GM23338 (cell line): Measurements from ENCODE around the gene DCTN1. TPM values are rescaled to one million over a fixed set of nuclear protein-coding genes. Genes with fewer than 3 reads are reported as not detected.
A peak's percentile ranks its signal among the peaks of the same experiment; 100 is the strongest.
"Not testable (repeated sequence)": the region's sequence is repeated elsewhere in the genome, so short reads cannot be mapped to it uniquely, and the experiment has no call there.

Source experiments
- ATAC-seq: fragments of 200-7000 bp; cut with Tn5 transposase; 3 replicates; pipeline ENCODE4 v1.9.1; 2020
- DNase-seq: peaks from one replicate; pipeline ENCODE4 v3.0.0-alpha.2; 2015; ENCODE audit warnings: low spot score
- H2AFZ ChIP-seq: fragments of 200-600 bp; sonication (generic); 2 replicates; pipeline ENCODE4 v1.8.0; 2016; ENCODE audit warnings: antibody characterized with exemption, mild to moderate bottlenecking, moderate library complexity
- H3F3A ChIP-seq: fragments of 200-600 bp; sonication (generic); replicated peaks from 2 replicates; pipeline ENCODE4 v1.8.0; 2017; ENCODE audit warnings: antibody characterized with exemption, mixed run types, low read depth
- H3K27ac ChIP-seq: fragments of 200-600 bp; sonication (generic); 2 replicates; pipeline ENCODE4 v1.6.1; 2016; ENCODE audit warnings: low read depth
- H3K27me3 ChIP-seq: fragments of 200-600 bp; sonication (generic); 2 replicates; pipeline ENCODE4 v1.8.0; 2016; ENCODE audit warnings: mild to moderate bottlenecking, mixed run types, moderate library complexity; ENCODE audit not compliant: insufficient read depth
- H3K36me3 ChIP-seq: fragments of 200-600 bp; sonication (generic); 2 replicates; pipeline ENCODE4 v1.8.0; 2016; ENCODE audit warnings: mild to moderate bottlenecking; ENCODE audit not compliant: insufficient read depth
- H3K4me1 ChIP-seq: fragments of 200-600 bp; sonication (generic); 2 replicates; pipeline ENCODE4 v1.8.0; 2016; ENCODE audit warnings: mild to moderate bottlenecking, moderate library complexity; ENCODE audit not compliant: insufficient read depth
- H3K4me2 ChIP-seq: fragments of 200-600 bp; sonication (generic); 2 replicates; pipeline ENCODE4 v1.7.1; 2017; ENCODE audit warnings: mixed run types
- H3K4me3 ChIP-seq: fragments of 200-600 bp; sonication (generic); 2 replicates; pipeline ENCODE4 v1.6.1; 2016; ENCODE audit warnings: mixed run types
- H3K79me2 ChIP-seq: fragments of 200-600 bp; sonication (generic); replicated peaks from 2 replicates; pipeline ENCODE4 v1.8.0; 2017; ENCODE audit warnings: mild to moderate bottlenecking; ENCODE audit not compliant: insufficient read depth
- H3K9me2 ChIP-seq: fragments of 200-600 bp; sonication (generic); 2 replicates; pipeline ENCODE4 v1.8.0; 2017; ENCODE audit not compliant: insufficient read depth
- H4K20me1 ChIP-seq: fragments of 200-600 bp; sonication (generic); replicated peaks from 2 replicates; pipeline ENCODE4 v1.8.0; 2017; ENCODE audit warnings: mild to moderate bottlenecking; ENCODE audit not compliant: insufficient read depth
- H3K27ac Mint-ChIP-seq: 2 replicates; pipeline ENCODE4 v1.8.0; 2020; ENCODE audit warnings: inconsistent platforms, mild to moderate bottlenecking, moderate library complexity, mixed read lengths
- H3K27me3 Mint-ChIP-seq: 3 replicates; pipeline ENCODE4 v1.8.0; 2022; ENCODE audit warnings: low read depth, mild to moderate bottlenecking, moderate library complexity, mixed read lengths, inconsistent platforms; ENCODE audit not compliant: insufficient read depth, poor library complexity
- H3K36me3 Mint-ChIP-seq: 3 replicates; pipeline ENCODE4 v1.8.0; 2021; ENCODE audit warnings: low read depth, mild to moderate bottlenecking, inconsistent platforms, moderate library complexity, mixed read lengths
- H3K4me1 Mint-ChIP-seq: 3 replicates; pipeline ENCODE4 v1.8.0; 2020; ENCODE audit warnings: mild to moderate bottlenecking, inconsistent platforms, mixed read lengths
- H3K4me3 Mint-ChIP-seq: 3 replicates; pipeline ENCODE4 v1.8.0; 2021; ENCODE audit warnings: moderate library complexity, mild to moderate bottlenecking, inconsistent platforms, mixed read lengths
- H3K9me3 Mint-ChIP-seq: 3 replicates; pipeline ENCODE4 v1.8.0; 2020; ENCODE audit warnings: moderate library complexity, mild to moderate bottlenecking, inconsistent platforms, mixed read lengths
- CREB1 ChIP-seq: fragments of 250-450 bp; sonication (Bioruptor Pico); IDR thresholded peaks from 2 replicates; pipeline ENCODE4 v1.5.0; 2020; ENCODE audit warnings: low read depth, mild to moderate bottlenecking, moderate library complexity
- EZH2 ChIP-seq: fragments of 200-600 bp; sonication (generic); IDR thresholded peaks from one replicate; pipeline ENCODE4 v1.8.0; 2017; ENCODE audit warnings: antibody characterized with exemption, mild to moderate bottlenecking, low read depth; ENCODE audit not compliant: unreplicated experiment
- NANOG ChIP-seq: IDR thresholded peaks from 2 replicates; pipeline ENCODE4 v1.6.1; 2016; ENCODE audit warnings: antibody characterized with exemption, borderline replicate concordance
- POLR2AphosphoS5 ChIP-seq: IDR thresholded peaks from 2 replicates; pipeline ENCODE4 v1.6.1; 2016; ENCODE audit warnings: antibody characterized with exemption, low read depth
- ZNF462 ChIP-seq: fragments of 250-450 bp; sonication (Bioruptor Pico); IDR thresholded peaks from 2 replicates; pipeline ENCODE4 v1.5.0; 2020; ENCODE audit warnings: mild to moderate bottlenecking, moderate library complexity
- polyA plus RNA-seq: library from polyadenylated mRNA; unstranded; fragments of >200 nt; fragmentation: Nextera tagmentation; extraction: Ambion mirVana; gene quantifications from 2 replicates; pipeline ENCODE4 v1.2.1, GENCODE V29; 2016
- total RNA-seq: library from RNA; depleted of rRNA; stranded (reverse); fragments of >200 nt; shearing (Covaris generic); gene quantifications from 2 replicates; pipeline ENCODE4 v1.2.3, GENCODE V29; 2014
- TF ChIP-seq, protein P1 (sequence below): IDR thresholded peaks from 2 replicates; pipeline ENCODE4 v1.6.1; 2016; ENCODE audit warnings: antibody characterized with exemption

The DCTN1 gene
- total and polyA plus RNA-seq, 2 experiments from 2014 or later = 108 to 145 TPM

GRCh38 chr2:74421221-74421870 lies 41.2 kb upstream of the DCTN1 start, which contains the start of the genes C2orf81 and WDR54:
Gene C2orf81, minus strand, starts transcription at chr2:74421619. Its CDS starts 59 bp downstream, at chr2:74421560.
Gene WDR54, plus strand, starts transcription at chr2:74421730. Its CDS starts 424 bp downstream, at chr2:74422154.
- Histone ChIP-seq H3K4me1 (peaks cover 7% of the 10 kb centered on the region), H3K4me3 (peak within 1 kb of the TSS; percentile 82), H2AFZ (peak within 1 kb of the TSS; percentile 98), H4K20me1 (no peaks in the 10 kb centered on the region; the same call in 1 of the 2 replicates), H3K27ac (peak within 1 kb of the TSS; percentile 91), H3K79me2 (no peaks in the 10 kb centered on the region), H3K9me2 (no peaks in the 10 kb centered on the region), H3K36me3 (no peaks in the 10 kb centered on the region), H3K4me2 (peak within 1 kb of the TSS; percentile 87), H3F3A (peaks cover 8% of the 10 kb centered on the region; the same call in 1 of the 2 replicates), H3K27me3 (peaks cover 17% of the 10 kb centered on the region)
- ATAC-seq = peak; percentile 86
- Mint-ChIP-seq H3K4me3 (peak within 1 kb of the TSS; percentile 95), H3K27ac (peak within 1 kb of the TSS; percentile 95), H3K9me3 (no peaks in the 10 kb centered on the region), H3K4me1 (peaks cover 17% of the 10 kb centered on the region), H3K36me3 (peaks cover 15% of the 10 kb centered on the region), H3K27me3 (peaks cover 46% of the 10 kb centered on the region)
- DNase-seq = peak; percentile 96
- TF ChIP-seq POLR2AphosphoS5 (peak; percentile 80), CREB1 (peak; percentile 26), EZH2 (no peak)
- TF ChIP-seq, protein P1, sequence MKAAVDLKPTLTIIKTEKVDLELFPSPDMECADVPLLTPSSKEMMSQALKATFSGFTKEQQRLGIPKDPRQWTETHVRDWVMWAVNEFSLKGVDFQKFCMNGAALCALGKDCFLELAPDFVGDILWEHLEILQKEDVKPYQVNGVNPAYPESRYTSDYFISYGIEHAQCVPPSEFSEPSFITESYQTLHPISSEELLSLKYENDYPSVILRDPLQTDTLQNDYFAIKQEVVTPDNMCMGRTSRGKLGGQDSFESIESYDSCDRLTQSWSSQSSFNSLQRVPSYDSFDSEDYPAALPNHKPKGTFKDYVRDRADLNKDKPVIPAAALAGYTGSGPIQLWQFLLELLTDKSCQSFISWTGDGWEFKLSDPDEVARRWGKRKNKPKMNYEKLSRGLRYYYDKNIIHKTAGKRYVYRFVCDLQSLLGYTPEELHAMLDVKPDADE = peak; percentile 51; the same call in 1 of the 2 replicates

- peaks cover 23% of the 10 kb centered on the region for H3K4me1 Mint-ChIP-seq
- not testable (repeated sequence) for H3K9me3 Mint-ChIP-seq, H3K27ac ChIP-seq, ATAC-seq, H3K9me2 ChIP-seq, H4K20me1 ChIP-seq, H3F3A ChIP-seq, H3K27ac Mint-ChIP-seq, H3K79me2 ChIP-seq, H3K36me3 Mint-ChIP-seq, DNase-seq, H3K36me3 ChIP-seq, H2AFZ ChIP-seq
- Histone ChIP-seq H3K4me2 (peak overlapping the region; percentile 87), H3K27me3 (peaks cover 25% of the 10 kb centered on the region), H3K4me1 (peaks cover 12% of the 10 kb centered on the region), H3K4me3 (peak overlapping the region; percentile 82)
- H3K27me3 Mint-ChIP-seq = peaks cover 48% of the 10 kb centered on the region
- H3K4me3 Mint-ChIP-seq = peak overlapping the region; percentile 95
Observed at GRCh38 chr2:74420443-74421103, 40.5 kb upstream of the DCTN1 start.

- H3K9me3 Mint-ChIP-seq = no peaks in the 10 kb centered on the region
- no peaks in the 10 kb centered on the region for H3K9me2 ChIP-seq
- H2AFZ ChIP-seq = no peak overlapping the region
- H3K4me2 ChIP-seq = no peak overlapping the region
- ATAC-seq = no peak
- peaks cover 8% of the 10 kb centered on the region; the same call in 1 of the 2 replicates for H3F3A ChIP-seq
- H3K27ac ChIP-seq = no peak overlapping the region
- peaks cover 31% of the 10 kb centered on the region for H3K27me3 ChIP-seq
- no peak for DNase-seq
- peaks cover 23% of the 10 kb centered on the region for H3K4me1 Mint-ChIP-seq
- no peak overlapping the region for H3K4me3 ChIP-seq
- H3K4me1 ChIP-seq = peaks cover 12% of the 10 kb centered on the region
- peaks cover 48% of the 10 kb centered on the region for H3K27me3 Mint-ChIP-seq
- H3K27ac Mint-ChIP-seq = no peak overlapping the region
- H4K20me1 ChIP-seq = no peaks in the 10 kb centered on the region; the same call in 1 of the 2 replicates
- peak overlapping the region; percentile 9; the same call in 1 of the 3 replicates for H3K4me3 Mint-ChIP-seq
- no peaks in the 10 kb centered on the region for H3K79me2 ChIP-seq
- peaks cover 4% of the 10 kb centered on the region; the same call in 2 of the 3 replicates for H3K36me3 Mint-ChIP-seq
- H3K36me3 ChIP-seq = no peaks in the 10 kb centered on the region
- TF ChIP-seq, protein P1 = no peak
- TF ChIP-seq NANOG (no peak), ZNF462 (CRISPR knock-in tag) (no peak)
Observed at GRCh38 chr2:74420006-74420405, 39.9 kb upstream of the DCTN1 start.
